Caco-2 (cell line): Measurements from ENCODE around the gene RIPOR2. TPM values are rescaled to one million over a fixed set of nuclear protein-coding genes. Genes with fewer than 3 reads are reported as not detected.

Experiments
- BruUV-seq: library from RNA; stranded (reverse); fragments of 400-500 nt; replicated peaks from 2 replicates; lab custom pipeline; 2021; lab: Mats Ljungman, UMichigan
- CTCF ChIA-PET: fragments of 300-600 bp; sonication (Branson Sonifier 250); formaldehyde crosslinking; loops from one replicate; lab custom pipeline; 2022; ENCODE audit warnings: antibody characterized with exemption; lab: Charles Lee
- POLR2A ChIA-PET: fragments of 300-600 bp; sonication (Branson Sonifier 250); formaldehyde crosslinking; loops from one replicate; lab custom pipeline; 2022; ENCODE audit warnings: antibody characterized with exemption; lab: Charles Lee
- DNase-seq, 2 experiments: peaks; one replicate each; pipeline versions ENCODE4 v3.0.0 to v3.0.0-alpha.2; 2020 to 2022
- H3K27me3 ChIP-seq: replicated peaks from 2 replicates; pipeline ENCODE4 v1.6.0; 2011; ENCODE audit warnings: low read length; ENCODE audit not compliant: control insufficient read depth, insufficient read depth
- H3K36me3 ChIP-seq: 2 replicates; pipeline ENCODE4 v1.5.1; 2011; ENCODE audit warnings: low read length; ENCODE audit not compliant: control insufficient read depth, insufficient read depth
- H3K4me1 ChIP-seq: fragments of 250-450 bp; sonication (Bioruptor Pico); 2 replicates; pipeline ENCODE4 v1.5.1; 2020; ENCODE audit warnings: mild to moderate bottlenecking
- H3K4me3 ChIP-seq: 2 replicates; pipeline ENCODE4 v1.5.1; 2011; ENCODE audit warnings: low read depth, mild to moderate bottlenecking, control low read depth, low read length
- H3K9me3 ChIP-seq: fragments of 250-450 bp; sonication (Bioruptor Pico); 2 replicates; pipeline ENCODE4 v1.5.1; 2020; ENCODE audit warnings: mild to moderate bottlenecking, moderate library complexity
- H3K27ac Mint-ChIP-seq: one replicate; pipeline ENCODE4 v1.8.0; 2022; ENCODE audit warnings: mixed read lengths; ENCODE audit not compliant: unreplicated experiment
- H3K27me3 Mint-ChIP-seq: one replicate; pipeline ENCODE4 v1.8.0; 2022; ENCODE audit warnings: mixed read lengths; ENCODE audit not compliant: insufficient read depth, unreplicated experiment
- H3K36me3 Mint-ChIP-seq: one replicate; pipeline ENCODE4 v1.8.0; 2022; ENCODE audit warnings: mild to moderate bottlenecking, mixed read lengths; ENCODE audit not compliant: insufficient read depth, unreplicated experiment
- H3K4me1 Mint-ChIP-seq: one replicate; pipeline ENCODE4 v1.8.0; 2022; ENCODE audit warnings: low read depth, mixed read lengths; ENCODE audit not compliant: unreplicated experiment
- H3K4me3 Mint-ChIP-seq: one replicate; pipeline ENCODE4 v1.8.0; 2022; ENCODE audit warnings: mild to moderate bottlenecking, moderate library complexity, mixed read lengths; ENCODE audit not compliant: unreplicated experiment
- H3K9me3 Mint-ChIP-seq: one replicate; pipeline ENCODE4 v1.8.0; 2022; ENCODE audit warnings: mixed read lengths; ENCODE audit not compliant: unreplicated experiment
- intact Hi-C: fragments of 100-400 bp; cut with micrococcal nuclease; formaldehyde crosslinking; loops from one replicate; pipeline ENCODE4 v1.10.0; 2022; ENCODE audit not compliant: unreplicated experiment
- total RNA-seq: library from RNA; stranded (reverse); gene quantifications from 2 replicates; pipeline ENCODE4 v1.2.3, GENCODE V29; 2022
- TF ChIP-seq, protein P1 (sequence below), 2 experiments: fragments of 200-600 bp in 1 of 2; IDR thresholded peaks; 1 replicate in 1 of 2; 2 replicates in 1 of 2; pipeline versions ENCODE4 v1.5.1 to v1.8.0; 2011 to 2022; ENCODE audit warnings: antibody characterized with exemption in 1 of 2, control low read depth in 1 of 2, inconsistent platforms in 1 of 2, low read depth in 1 of 2, low read length in 1 of 2, mild to moderate bottlenecking in 1 of 2, moderate library complexity in 1 of 2; ENCODE audit not compliant: insufficient read depth in 1 of 2, severe bottlenecking in 1 of 2, unreplicated experiment in 1 of 2

RIPOR2 gene
- total RNA-seq, 1 experiment from 2014 or later = 0.64 TPM

DNA sequence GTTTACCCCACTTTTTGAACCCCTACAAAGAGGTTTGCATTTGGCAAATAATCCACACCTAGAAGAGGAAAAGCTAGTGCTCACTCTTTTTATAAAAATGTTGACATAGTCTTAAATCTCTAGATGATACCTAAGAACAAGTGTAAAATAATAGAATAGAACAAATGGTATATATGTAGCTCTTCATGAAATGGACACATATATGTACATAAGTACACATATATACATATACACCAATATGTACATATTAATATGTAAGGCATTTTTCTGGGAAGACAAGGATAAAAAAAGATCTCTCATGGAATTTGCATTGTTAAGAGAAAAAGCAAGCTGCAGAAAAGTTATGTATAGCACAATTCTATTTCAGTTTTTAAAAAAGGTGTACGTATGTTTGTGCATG, 27.6 kb upstream of the RIPOR2 start:
- TF ChIP-seq, protein P1, sequence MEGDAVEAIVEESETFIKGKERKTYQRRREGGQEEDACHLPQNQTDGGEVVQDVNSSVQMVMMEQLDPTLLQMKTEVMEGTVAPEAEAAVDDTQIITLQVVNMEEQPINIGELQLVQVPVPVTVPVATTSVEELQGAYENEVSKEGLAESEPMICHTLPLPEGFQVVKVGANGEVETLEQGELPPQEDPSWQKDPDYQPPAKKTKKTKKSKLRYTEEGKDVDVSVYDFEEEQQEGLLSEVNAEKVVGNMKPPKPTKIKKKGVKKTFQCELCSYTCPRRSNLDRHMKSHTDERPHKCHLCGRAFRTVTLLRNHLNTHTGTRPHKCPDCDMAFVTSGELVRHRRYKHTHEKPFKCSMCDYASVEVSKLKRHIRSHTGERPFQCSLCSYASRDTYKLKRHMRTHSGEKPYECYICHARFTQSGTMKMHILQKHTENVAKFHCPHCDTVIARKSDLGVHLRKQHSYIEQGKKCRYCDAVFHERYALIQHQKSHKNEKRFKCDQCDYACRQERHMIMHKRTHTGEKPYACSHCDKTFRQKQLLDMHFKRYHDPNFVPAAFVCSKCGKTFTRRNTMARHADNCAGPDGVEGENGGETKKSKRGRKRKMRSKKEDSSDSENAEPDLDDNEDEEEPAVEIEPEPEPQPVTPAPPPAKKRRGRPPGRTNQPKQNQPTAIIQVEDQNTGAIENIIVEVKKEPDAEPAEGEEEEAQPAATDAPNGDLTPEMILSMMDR (IDR thresholded peaks at IDR 0.05; ENCODE audit: insufficient read depth in 1 of 2, low read depth in 1 of 2, low read length in 1 of 2, severe bottlenecking in 1 of 2, unreplicated experiment in 1 of 2) = no peak
- H3K36me3 Mint-ChIP-seq = no peaks in the 10 kb centered on the region
- Histone ChIP-seq H3K9me3 (no peaks in the 10 kb centered on the region), H3K4me3 (no peak overlapping the region), H3K36me3 (no peaks in the 10 kb centered on the region), H3K4me1 (no peaks in the 10 kb centered on the region), H3K27me3 (no peaks in the 10 kb centered on the region)
- H3K9me3 Mint-ChIP-seq = no peaks in the 10 kb centered on the region
- no peak overlapping the region for H3K27ac Mint-ChIP-seq
- CTCF ChIA-PET = no interaction called here
- no TSS peak for BruUV-seq
- no peak for DNase-seq
- POLR2A ChIA-PET = no interaction called here
- H3K4me3 Mint-ChIP-seq = no peak overlapping the region
- H3K4me1 Mint-ChIP-seq = no peaks in the 10 kb centered on the region
- intact Hi-C loops = no loop called here
- no peaks in the 10 kb centered on the region for H3K27me3 Mint-ChIP-seq

DNA sequence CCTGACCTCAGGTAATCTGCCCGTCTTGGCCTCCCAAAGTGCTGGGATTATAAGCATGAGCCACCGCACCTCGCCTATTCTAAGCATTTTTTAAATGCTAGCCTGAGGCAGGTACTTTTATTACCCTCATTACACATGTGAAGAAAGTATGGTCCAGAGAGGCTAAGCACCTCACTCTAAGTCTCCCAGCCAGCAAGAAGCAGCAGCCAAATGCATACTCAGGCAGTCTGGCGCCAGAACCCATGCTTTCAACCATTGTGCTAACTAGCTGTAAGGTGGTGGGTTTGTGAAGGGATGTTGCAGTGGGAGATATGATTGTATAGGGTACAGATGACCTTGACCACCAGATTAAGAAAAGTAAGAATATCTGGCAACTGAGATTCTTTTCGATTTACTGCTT, 26.1 kb upstream of the RIPOR2 start:
- TF ChIP-seq, protein P1 (IDR thresholded peaks at IDR 0.05; ENCODE audit: insufficient read depth in 1 of 2, low read depth in 1 of 2, low read length in 1 of 2, severe bottlenecking in 1 of 2, unreplicated experiment in 1 of 2) = no peak
- BruUV-seq = no TSS peak
- Mint-ChIP-seq H3K4me3 (no peak overlapping the region), H3K27me3 (no peaks in the 10 kb centered on the region), H3K27ac (no peak overlapping the region), H3K9me3 (no peaks in the 10 kb centered on the region), H3K4me1 (no peaks in the 10 kb centered on the region), H3K36me3 (no peaks in the 10 kb centered on the region)
- ChIA-PET POLR2A (no interaction called here), CTCF (no interaction called here)
- Histone ChIP-seq H3K36me3 (no peaks in the 10 kb centered on the region), H3K4me3 (no peak overlapping the region), H3K4me1 (no peaks in the 10 kb centered on the region), H3K9me3 (no peaks in the 10 kb centered on the region), H3K27me3 (no peaks in the 10 kb centered on the region)
- intact Hi-C loops = no loop called here
- DNase-seq = no peak

DNA sequence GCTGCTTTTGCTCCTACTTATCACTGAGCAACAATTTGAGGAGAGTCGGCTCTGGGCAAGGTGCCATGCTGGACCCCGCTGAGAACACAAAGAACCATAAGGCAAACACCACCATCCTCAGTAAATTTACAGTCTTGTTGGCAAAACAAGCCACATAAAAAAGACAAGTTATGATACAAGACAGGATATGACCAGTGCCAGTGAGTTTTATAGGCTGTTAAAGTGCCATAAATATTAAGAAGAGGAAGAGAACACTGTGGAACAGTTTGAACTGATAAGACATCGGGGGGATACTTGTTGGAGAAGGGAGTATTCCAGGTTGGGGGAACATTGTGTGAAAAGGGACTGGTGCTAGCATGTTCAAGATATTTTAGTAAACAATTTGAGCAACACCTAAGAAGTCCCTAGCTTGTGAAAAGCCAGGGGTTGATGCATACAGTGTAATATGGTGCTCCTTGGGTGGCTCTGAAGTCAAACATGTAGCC, 25.3 kb upstream of the RIPOR2 start:
- no peaks in the 10 kb centered on the region for H3K9me3 ChIP-seq
- DNase-seq = no peak
- no peaks in the 10 kb centered on the region for H3K4me1 Mint-ChIP-seq
- H3K36me3 ChIP-seq = no peaks in the 10 kb centered on the region
- no peak overlapping the region for H3K4me3 Mint-ChIP-seq
- no peaks in the 10 kb centered on the region for H3K27me3 ChIP-seq
- H3K4me1 ChIP-seq = no peaks in the 10 kb centered on the region
- CTCF ChIA-PET = no interaction called here
- no peaks in the 10 kb centered on the region for H3K27me3 Mint-ChIP-seq
- TF ChIP-seq, protein P1 (IDR thresholded peaks at IDR 0.05; ENCODE audit: insufficient read depth in 1 of 2, low read depth in 1 of 2, low read length in 1 of 2, severe bottlenecking in 1 of 2, unreplicated experiment in 1 of 2) = no peak
- BruUV-seq = no TSS peak
- POLR2A ChIA-PET = no interaction called here
- H3K36me3 Mint-ChIP-seq = no peaks in the 10 kb centered on the region
- intact Hi-C loops = no loop called here
- no peak overlapping the region for H3K27ac Mint-ChIP-seq
- H3K9me3 Mint-ChIP-seq = no peaks in the 10 kb centered on the region
- no peak overlapping the region for H3K4me3 ChIP-seq
